ENCODE measurements around the gene MUC6.

Gene MUC6

GRCh38 chr11:1072821-1073231 lies 36.3 kb upstream of the MUC6 start:
- no peak for FAIRE-seq

GRCh38 chr11:1072116-1072820 lies 35.8 kb upstream of the MUC6 start:
- no peak for FAIRE-seq

DNA sequence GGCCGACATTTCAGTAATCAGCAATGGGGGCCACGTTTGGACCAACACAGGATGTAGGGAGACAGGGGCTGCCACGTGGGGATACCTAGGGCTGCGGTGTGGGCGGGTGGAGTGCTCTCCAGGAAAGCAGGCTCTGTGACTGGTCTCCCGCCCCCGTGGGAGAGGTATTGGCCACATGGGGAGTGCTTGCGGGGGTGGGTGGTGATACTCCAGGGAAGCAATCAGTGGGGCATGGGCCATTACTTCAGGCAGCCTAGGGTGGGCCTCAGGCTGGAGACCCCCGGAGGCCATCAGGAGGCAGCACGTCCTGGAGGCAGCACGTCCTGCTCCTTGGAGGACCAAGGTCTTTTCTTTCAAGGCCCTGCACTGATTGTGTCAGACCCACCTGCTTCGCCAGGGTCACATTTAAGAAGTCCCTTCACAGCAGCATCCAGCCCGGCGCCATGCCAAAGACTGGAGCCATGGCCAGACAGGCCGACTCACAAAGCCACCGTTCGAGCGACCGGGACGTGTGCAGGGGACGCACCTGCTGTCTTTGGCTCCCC lies 35.1 kb upstream of the MUC6 start:
- no peak for FAIRE-seq

DNA sequence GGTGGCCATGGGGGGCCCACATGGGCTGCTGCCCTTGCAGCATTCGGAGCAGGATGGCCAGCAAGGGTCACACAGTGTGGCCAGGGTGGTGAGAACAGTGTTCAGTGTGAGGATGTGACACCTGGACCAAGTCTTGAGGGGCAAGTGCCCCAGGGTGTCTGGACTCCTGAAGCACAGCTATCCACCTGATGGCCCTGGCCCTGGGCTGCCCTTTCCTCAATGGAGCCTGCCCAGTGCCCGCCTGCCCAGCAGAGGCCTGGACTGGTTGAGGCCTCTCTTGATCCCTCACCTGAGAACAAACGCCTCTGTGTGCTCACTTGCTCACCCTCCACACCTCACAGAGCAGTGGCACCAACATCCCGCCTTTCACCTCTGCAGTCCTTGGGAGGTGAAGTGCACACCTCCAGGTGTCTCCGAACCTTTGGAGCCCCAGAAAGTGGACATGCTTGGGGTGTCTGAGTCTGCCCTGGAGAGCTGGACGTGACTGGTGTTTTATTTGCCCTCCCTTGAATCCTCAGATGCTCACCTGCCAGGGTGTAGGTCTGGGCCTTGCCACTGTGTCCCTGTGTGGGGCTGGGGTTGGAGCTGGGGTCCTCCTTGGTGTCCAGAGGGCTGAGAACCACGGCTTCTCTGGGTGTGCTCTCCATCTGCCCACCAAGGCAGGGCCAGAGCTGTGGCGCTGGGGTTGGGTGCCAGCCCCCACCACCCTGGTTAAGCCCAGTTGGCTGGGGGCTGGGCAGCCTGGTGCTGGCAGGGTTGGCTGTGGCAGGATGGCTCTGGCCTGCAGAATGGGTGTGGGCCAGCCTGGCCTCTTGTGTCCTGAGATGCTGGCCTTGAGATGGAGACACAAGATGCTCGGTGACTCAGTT lies 34.3 kb upstream of the MUC6 start:
- no peak for FAIRE-seq

GRCh38 chr11:1069740-1070139 lies 33.2 kb upstream of the MUC6 start:
- no peak for FAIRE-seq

DNA sequence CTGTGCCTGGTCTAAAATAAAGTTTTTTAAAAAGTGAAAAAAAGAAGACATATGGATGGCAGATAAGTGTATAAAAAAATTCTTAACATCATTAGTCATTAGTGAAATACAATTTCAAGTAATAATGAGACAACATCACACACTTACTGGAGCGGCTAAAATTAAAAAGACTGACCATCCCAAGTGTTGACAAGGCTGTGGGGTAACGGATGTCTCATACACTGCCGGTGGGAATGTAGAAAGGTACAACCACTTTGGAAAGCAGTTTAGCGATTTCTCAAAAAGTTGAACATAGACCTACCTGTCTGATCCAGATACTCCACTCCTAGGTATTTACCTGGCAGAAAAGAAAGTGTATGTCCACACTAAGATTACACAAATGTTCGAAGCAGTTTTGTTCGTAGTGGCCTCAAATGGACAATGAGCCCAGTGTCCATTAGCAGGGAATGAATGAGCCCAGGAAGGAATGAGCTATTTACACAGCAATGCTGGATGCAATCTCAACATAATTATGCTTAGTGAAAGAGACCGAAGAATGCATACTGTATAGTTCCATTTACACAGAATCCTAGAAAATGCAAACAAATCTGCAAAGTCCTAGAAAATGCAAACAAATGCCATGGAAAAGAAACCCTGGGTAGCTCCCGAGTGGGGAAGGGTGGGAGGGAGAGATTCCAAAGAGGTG lies 31.4 kb upstream of the MUC6 start:
- no peak for FAIRE-seq

DNA sequence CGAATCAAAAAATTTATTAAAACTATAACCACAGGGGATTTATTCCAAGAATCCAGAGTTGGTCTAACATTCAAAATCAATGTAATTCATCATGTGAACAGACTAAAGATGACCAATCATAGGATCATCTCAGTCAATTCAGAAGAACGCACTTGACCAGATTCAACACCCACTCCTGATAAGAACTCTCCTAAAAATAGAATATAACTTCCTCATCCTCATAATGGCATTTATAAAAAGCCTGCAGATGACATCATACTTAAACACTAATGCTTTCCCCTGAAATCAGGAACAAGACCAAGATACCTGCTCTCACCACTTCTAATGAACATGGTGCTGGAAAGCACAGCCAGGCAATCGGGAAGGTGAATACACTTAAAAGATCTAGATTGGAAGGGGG lies 27.6 kb upstream of the MUC6 start:
- no peak for FAIRE-seq

DNA sequence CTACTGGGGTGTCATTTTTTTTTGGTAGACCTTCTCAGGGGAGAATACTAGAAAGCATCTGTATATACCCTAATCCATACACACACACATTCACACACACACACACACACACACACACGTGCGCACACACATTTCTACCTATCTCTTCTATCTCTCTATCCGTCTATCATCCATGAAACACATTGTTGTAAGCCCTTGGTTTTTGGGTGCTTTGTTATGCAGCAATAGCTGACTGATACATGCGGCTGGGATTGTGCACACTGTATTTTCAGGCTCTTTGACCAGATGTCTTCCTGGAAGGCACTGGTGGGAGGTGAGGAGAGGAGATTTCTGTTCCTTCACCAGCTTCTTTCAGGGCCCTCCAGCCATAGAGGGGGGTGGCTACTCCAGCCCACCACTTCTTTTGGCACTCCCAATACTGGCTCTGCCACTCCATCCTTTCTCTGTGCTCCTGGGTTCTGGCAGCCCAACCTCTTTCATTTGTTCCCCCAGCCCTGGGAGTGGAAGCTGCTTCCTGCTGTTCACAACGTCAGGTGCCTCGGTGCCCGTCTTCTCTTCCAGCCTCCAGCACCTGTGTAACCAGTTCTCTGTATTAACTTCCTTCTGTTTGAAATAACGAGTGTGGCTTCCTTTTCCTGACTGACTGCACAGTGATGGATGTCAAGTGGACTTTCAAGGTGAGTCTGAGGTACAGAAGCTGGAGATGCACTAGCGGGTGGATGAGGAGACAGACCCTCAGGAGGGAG lies 25.7 kb upstream of the MUC6 start:
- FAIRE-seq, result no peak

GRCh38 chr11:1060852-1061616 lies 24.5 kb upstream of the MUC6 start:
- no peak for FAIRE-seq

- no peak for FAIRE-seq
These were observed 23.9 kb upstream of the MUC6 start for GRCh38 chr11:1060410-1060809.

- FAIRE-seq, result no peak
These were observed 23.2 kb upstream of the MUC6 start for GRCh38 chr11:1059759-1060158.

DNA sequence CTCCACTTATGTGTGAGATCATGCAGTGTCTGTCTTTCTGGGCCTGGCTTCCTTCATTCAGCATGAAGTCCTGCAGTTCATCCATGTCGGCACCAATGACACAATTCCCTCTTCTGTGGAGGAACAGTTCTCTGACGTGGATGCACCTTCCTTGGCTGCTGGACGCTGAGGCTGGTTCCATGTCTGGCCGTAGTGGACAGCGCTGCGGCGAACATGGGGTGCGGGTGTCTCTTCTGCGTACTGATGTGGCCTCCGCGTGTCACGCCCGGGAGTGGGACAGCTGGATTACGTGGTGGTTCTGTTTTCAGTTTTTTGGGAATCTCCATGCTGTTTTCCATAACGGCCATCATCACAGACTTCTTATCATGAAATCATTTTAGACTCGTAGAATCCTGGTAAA lies 21.3 kb upstream of the MUC6 start:
- FAIRE-seq, result no peak

DNA sequence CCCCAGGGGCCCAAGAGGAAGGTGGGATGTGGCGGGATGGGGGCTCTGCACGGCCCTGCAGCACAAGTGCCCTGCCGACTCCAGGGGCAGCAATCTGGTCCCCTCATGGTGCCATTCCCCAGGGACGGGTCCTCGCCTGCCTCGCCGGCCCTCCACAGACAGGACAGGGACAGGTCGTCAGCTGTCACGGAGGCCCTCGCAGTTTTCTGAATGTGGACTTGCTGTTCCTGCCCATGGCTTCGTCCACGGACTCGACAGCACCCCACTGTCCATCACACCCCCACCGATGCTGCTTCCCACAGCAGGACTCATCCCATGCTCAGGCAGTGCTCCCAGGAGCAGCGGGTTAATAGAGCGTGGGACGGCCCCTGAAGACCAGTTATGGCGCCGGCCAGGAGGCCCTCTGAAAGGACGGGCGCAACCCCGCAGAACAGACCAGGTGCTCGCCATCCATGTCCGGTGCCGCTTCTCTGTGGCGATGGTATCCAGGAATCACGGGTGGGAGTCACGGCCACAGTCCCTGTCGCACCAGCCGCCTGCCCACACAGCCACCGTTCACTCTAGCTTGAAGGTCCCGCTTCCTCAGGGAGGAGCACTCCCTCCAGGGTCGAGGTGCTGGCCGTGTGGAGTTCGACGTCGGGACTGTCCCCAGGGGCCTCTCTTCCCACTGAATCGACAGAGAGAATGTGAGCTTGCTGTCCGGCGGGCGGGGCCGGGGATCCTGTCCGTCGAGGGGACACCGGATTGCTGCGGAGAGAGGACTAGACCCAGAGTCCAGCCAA lies 19.7 kb upstream of the MUC6 start:
- FAIRE-seq, result no peak

DNA sequence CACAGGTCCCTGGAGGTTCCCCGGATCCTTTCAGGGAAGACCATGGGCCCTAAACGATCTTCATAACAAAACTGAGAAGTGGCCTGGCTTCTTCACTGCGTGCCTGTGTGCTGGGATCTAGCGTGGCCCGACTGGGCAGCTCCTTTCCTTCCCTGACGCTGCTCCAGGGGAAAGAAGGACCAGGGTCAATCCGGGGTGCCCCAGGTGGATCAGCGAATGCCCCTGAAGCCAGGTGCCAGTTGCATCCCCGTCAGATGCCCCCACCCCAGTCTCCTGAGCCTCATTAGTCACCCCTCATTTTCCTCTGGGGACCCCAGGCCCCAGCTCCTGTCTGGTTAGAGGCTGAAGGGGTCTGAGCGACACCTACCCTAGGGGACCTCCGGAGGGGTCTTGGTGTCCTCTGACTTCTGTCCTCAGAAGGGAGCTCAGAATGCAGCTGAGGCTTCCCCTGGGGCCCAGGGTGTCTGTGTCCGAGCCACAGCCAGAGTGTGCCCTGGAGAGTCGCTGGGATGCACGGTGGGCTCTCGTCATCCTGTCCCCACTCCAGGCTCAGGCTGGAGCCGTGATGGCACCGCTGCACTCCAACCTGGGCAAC lies 18.7 kb upstream of the MUC6 start:
- FAIRE-seq, result no peak

DNA sequence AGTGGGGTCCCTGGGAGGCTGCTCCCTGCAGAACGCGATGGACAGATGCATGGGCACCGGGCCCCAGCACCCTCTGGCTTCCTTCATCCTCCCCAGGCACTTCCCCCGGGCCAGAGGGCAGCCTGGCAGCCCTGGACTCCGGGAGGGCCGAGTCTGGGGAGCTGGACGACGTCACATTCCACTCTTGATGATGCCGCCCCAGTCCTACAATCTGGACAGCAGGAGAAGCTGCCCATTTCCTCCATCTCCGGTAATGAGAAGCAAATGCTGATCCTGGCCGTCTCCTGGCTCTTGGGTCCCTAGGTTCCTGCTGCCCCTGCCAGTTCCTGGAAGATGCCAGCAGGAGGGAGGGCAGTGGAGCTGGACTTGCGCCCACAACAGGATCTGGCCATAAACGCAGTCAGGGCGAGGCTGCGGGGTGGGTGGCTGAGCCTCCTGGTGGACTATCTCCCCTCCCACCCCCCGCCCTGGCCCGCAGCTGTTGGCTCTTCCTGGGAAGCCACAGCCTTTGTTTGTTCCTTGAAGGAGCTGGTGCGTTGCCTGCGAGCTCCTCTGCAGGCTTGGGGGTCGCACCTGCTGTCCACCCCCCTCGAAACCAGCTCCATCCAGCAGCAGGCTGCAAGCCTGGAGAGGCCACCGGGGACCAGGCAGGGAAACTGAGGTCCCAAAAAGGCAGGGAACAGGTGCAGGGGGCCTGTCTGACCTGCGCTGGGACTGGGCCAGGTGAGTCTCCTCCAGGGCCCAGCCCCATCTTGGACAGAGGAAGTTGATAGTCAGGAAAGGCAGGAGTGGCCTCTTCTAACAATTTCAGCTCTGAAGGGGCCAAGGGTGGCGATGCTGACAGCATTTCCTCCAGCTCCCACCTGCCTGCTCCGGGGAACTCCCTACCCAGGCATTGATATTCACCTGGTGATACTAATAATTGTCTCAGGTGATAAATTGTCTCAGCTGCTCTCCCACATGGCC lies 17.9 kb upstream of the MUC6 start:
- FAIRE-seq, result no peak

- no peak for FAIRE-seq
These were observed 16.8 kb upstream of the MUC6 start for GRCh38 chr11:1053121-1053901.

- no peak for FAIRE-seq
These were observed 15.9 kb upstream of the MUC6 start for GRCh38 chr11:1052133-1053011.
